ENCODE measurements around the gene ATP6V0C.

DNA sequence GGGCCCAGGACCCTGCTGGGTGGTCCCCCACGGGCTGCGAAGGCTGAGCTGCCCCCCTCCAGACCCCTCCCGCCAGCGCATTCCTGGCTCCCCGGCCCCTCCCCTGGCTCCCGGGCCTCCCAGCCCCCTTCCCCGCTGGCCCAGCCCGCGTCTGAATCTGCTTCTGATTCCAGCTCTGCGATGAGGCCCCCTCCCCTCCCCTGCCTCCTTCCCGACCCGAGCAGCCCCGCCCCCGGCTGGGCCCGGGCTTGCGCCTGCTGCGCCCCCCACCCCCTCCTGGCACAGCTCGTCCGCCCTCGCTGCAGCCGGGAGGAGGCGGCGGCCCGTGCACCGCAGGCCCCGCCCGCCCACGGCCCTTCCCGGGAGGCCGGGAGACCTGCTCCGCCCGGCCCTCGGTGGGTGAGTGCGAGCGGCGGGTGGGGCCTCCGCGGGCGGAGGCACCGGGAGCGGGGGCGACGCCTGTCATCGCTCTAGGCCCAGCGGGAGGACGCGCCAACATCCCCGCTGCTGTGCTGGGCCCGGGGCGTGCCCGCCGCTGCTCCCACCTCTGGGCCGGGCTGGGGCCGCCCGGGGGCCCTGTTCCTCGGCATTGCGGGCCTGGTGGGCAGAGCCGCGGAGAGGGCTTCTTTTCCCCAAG is 42.6 kb upstream of the ATP6V0C start, which contains the start of gene NTN3:
- TF ChIP-seq CTCF (IDR thresholded peaks at IDR 0.05; ENCODE audit: poor library complexity) (no peak), EZH2phosphoT487 (IDR thresholded peaks at IDR 0.05; ENCODE audit: low read depth, severe bottlenecking, unreplicated experiment) (no peak)
